Renal cortical epithelial cell (primary cell): Measurements from ENCODE around the gene POU6F2. TPM values are rescaled to one million over a fixed set of nuclear protein-coding genes. Genes with fewer than 3 reads are reported as not detected.
"Not testable (repeated sequence)": the region's sequence is repeated elsewhere in the genome, so short reads cannot be mapped to it uniquely, and the experiment has no call there.

Experiments
- DNase-seq: peaks from one replicate; pipeline ENCODE4 v3.0.0-alpha.2; 2011; ENCODE audit warnings: low read depth
- total RNA-seq: library from RNA; depleted of rRNA; stranded (reverse); fragments of >200 nt; gene quantifications from 2 replicates; pipeline ENCODE4 v1.2.3, GENCODE V29; 2014

The POU6F2 gene
- total RNA-seq, 1 donor from 2014 or later: not detected

DNA sequence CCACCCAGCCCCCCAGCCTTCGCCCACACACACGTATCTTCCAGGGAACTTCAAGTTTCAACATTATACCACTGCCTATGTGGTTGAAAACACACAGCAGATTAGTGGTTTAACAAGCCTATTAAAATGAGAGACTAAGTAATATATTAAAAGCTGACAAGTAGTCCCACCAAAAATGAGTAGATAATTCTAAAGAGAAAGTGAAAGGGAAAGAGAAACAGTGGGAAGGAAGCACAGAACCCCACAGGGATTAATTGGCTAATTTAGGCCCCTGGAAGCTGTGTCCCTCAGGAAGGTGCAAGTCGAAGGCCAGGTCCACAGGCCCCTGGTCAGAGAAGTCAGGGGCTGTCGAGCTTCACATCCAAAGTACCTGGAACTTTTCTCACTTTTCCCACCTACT lies 378.0 kb downstream of the POU6F2 start:
- DNase-seq: no peak

- no peak for DNase-seq
Observed at GRCh38 chr7:39356172-39356925, 378.6 kb downstream of the POU6F2 start.

DNA sequence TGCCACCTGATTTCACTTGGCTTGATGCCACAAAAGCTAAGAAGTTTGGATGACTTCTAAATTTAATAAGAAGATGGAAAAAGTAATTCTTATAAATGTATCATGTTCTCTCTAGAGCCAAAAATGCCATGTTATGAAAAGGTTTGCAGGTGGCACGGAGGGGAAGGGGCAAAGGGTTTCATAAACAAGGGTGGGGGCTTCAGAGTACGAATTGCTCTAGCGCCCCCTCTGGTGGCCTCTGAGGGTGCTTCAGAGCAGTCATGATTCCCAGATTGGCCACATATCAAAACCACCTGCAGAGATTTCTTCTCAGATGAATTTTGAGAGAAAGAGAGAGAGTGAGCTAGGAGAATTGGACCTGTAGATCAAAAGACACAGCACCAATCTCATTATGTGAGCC lies 379.9 kb downstream of the POU6F2 start:
- DNase-seq: no peak

GRCh38 chr7:39360038-39360437 lies 382.3 kb downstream of the POU6F2 start:
- DNase-seq: no peak

GRCh38 chr7:39360766-39361165 lies 383.1 kb downstream of the POU6F2 start:
- DNase-seq: peak; percentile 26

DNA sequence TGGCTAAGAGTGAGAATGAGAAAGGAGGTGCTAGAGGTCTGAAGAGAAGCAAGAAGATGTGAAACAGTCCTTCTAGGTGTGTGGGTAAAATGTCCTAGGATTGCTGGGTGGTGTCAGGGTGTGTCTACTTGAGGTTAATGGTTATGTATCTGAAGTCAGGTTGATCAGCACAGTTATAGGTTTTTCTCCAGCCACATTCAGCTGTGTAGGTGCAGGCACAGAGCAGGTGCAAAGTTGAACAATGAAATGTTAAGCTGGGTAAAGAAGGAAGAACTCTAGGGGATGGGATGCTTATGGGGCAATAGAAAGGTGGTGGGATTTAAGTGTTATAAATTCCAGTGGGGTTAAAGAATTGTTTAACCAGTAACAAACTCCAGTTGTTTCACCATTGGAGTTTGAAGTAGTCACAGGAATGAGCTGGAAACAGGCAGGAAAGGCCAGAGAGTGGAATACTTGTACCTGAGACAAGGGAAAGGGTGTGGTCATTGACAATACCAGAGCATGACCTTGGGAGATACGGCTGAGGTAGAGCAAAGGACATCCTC lies 388.1 kb downstream of the POU6F2 start:
- DNase-seq: no peak

DNA sequence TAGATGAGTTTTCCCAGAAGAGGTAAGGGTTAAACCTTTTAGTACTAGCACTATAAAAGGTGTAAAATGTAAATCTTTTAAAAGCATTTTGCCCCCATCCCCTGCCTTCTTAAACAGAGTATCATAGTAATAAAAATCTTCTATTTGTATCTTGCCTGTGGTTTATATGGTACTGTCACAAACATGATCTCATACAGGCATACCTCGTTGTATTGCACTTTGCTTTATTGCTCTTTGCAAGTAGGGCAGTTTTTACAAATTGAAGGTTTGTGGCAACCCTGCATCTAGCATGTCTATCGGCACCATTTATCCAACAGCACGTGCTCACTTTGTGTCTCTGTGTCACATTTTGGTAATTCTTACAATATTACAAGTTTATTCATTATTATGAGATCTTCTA lies 389.7 kb downstream of the POU6F2 start:
- no peak for DNase-seq

GRCh38 chr7:39367943-39368342 lies 390.2 kb downstream of the POU6F2 start:
- DNase-seq: no peak

DNA sequence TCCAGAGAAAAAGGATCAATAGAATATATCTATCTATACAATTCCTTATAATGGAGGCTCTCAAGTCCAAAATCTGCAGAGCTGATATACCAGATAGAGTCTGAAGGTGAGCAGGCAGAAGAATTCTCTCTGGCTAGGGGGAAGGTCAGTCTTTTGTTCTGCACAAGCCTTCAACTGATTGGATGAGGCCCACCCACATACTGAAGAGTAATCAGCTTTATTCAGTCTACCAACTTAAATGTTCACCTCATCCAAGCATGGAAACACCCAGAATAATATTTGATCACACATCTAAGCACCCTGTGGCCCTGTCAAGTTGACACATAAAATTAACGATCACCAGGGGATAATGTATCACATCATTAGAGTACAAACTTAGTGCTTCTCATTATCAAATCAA lies 394.7 kb downstream of the POU6F2 start:
- DNase-seq: no peak

DNA sequence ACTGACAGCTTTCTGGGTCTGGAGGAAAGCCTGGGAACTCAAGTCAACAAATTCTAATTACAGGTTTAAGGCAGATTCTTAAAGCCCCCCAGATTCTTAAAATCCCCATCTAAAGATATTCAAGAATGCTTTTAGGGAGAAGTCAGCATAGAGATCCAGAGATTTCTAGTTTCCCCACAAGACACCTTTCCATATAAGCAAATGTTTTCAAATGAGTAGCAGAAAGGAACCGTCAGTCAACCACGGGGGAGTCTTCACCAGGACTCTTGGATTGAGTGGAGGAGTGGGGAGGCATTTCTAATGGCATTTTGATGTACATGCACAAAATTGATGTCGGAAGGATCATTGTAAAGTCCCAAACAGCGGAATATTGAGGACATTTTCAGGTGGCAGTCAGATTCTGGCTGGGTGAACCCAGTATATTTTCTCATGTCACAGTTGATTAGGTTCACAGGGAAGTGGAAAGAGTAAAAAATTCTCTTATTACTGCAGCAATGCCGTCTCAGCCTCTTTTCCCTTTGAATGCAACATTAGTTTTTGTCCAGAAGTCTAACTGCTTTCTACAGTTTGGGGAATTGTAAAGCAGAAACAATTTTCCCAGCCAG lies 396.8 kb downstream of the POU6F2 start:
- DNase-seq: no peak

DNA sequence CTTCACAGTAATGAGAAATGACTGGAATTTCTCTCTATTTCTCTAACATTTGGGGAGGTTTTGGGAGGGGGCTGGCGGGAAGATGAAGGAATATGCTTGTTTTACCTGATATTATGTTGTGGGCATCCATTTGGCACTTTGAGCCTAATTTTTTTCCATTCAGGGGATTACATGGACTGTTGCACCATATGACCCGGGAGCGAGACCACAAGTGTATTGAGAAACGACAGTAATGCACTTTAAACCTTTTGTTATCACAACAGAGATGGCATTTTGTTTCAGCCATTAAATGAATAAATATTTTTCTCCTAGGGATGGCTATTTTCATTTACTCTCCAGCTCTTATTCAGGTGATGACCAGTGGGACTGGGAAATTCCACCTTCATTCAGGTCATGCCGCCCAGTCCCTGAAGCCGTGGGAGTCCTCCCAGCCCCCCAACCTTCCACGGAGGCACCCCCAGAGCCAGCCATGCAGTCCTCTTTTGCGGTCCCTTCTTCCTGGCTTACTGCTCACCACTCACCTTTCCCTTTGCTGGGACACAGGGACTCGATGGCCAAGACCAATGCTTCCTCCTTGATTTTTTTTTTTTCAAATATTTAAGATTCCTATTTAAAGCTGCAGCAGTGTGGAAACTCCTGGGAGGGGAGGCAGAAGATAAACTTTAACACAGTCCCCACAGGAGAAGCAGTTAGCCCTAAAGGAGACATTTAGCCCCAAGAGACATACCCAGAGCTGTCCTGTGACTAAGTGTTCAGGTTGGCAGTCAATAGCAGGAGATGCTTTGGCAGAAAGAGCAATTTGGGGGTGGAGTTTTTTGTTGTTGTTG lies 397.6 kb downstream of the POU6F2 start:
- DNase-seq: peak; percentile 21

GRCh38 chr7:39375874-39376190 lies 398.1 kb downstream of the POU6F2 start:
- DNase-seq: no peak

DNA sequence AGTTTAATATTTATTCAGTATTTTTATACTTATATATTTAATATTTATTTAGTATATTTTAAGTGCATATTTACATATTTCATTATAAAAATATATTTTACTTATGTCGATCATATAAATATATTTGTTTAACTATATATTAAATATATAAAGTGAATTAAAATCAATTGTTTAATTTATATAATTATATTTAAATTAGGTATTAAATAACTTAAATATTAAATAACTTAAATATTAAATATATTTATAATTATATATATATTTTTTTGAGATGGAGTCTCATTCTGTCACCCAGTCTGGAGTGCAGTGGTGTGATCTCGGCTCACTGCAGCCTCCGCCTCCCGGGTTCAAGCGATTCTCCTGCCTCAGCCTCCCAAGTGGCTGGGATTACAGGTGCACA lies 399.2 kb downstream of the POU6F2 start:
- DNase-seq: not testable (repeated sequence)

- peak; percentile 30 for DNase-seq
Observed at GRCh38 chr7:39379416-39379815, 401.7 kb downstream of the POU6F2 start.

GRCh38 chr7:39383136-39383535 lies 405.4 kb downstream of the POU6F2 start:
- no peak for DNase-seq

DNA sequence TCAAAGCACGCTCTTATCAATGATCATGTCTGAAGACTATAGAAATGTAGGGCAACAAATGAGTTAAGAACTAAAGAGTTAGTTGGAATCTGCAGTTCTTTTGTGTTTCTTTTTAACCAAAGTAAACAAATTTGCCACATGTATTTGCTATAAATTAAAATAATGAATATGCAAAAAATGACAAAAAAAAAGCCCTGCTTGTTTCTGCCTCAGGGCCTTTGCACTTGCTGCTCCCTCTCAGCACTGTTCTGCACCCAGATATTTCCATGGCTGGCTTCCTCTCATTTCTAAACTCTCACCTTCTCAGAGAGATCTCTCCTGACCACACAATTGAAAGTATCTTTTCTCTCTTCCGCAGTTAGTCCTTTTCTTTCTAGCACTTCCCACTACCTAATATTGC lies 406.7 kb downstream of the POU6F2 start:
- DNase-seq: no peak

GRCh38 chr7:39386718-39387117 lies 409.0 kb downstream of the POU6F2 start:
- no peak for DNase-seq

- DNase-seq: no peak
Observed at GRCh38 chr7:39392151-39392550, 414.4 kb downstream of the POU6F2 start.

DNA sequence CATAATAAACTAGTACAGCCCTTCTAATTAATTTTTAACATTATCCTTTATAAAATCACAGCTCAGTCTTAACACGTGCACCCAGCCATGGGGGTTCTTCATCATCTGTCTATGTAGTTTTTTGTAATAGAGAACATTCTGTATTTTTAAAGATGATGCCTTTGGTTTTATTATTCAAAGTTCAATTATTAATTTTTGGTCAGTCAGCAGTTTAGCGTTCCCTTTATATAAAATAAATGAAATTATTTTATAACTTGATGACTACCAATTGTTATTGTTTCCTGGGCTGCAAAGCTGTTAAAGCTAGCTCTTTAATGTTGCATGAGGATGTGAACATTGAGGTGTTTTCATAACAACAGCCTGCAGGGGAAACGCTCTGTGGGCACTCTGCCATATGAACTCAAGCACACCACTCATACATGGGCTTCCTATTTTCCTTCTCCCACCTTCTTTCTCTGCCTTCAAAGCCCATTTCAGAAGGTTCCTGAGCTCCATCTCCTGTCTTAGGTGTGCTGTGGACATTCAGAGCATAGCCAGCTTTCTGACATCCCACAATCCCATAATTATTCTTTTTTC lies 416.5 kb downstream of the POU6F2 start:
- DNase-seq: peak; percentile 45

GRCh38 chr7:39399458-39399857 lies 421.7 kb downstream of the POU6F2 start:
- no peak for DNase-seq

- no peak for DNase-seq
Observed at GRCh38 chr7:39399986-39400385, 422.3 kb downstream of the POU6F2 start.

DNA sequence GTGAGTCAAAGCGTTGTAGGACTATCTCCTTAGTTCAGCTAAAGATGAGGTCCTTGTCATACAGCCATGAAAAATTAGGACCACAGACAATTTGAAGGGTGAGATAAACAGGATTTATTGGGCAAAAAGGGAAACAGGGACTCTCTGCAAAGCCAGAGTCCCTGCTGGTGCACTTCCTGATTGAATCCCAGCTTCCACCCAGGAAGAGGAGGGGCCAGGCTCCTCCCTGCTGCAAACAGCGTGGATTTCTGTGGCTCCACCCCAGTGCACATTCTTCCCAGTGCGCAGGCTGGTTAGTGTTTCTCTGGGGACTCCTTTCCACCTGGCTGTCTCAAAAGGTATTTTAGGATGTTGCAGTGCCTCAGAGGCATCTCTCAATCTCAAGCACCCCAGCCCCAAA lies 423.1 kb downstream of the POU6F2 start:
- DNase-seq: no peak
